ENCODE results near the gene RERG.

GRCh38 chr12:15220915-15221885 lies at the start of gene RERG:
- TF ChIP-seq, protein P1, sequence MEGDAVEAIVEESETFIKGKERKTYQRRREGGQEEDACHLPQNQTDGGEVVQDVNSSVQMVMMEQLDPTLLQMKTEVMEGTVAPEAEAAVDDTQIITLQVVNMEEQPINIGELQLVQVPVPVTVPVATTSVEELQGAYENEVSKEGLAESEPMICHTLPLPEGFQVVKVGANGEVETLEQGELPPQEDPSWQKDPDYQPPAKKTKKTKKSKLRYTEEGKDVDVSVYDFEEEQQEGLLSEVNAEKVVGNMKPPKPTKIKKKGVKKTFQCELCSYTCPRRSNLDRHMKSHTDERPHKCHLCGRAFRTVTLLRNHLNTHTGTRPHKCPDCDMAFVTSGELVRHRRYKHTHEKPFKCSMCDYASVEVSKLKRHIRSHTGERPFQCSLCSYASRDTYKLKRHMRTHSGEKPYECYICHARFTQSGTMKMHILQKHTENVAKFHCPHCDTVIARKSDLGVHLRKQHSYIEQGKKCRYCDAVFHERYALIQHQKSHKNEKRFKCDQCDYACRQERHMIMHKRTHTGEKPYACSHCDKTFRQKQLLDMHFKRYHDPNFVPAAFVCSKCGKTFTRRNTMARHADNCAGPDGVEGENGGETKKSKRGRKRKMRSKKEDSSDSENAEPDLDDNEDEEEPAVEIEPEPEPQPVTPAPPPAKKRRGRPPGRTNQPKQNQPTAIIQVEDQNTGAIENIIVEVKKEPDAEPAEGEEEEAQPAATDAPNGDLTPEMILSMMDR (IDR thresholded peaks at IDR 0.05 in 4 of 5, conservative IDR thresholded peaks at IDR 0.05 in 1 of 5): peak; percentile 85 to 96 (median 91)
- peak in 1 of 2 donors; percentile 22 for TF ChIP-seq POLR2A (IDR thresholded peaks at IDR 0.05)

Data from gastrocnemius medialis (tissue), 4 donors.